PFSK-1 (cell line): ENCODE measurements around the gene CTNNBL1.

ENCODE experiments used
- FOXP2 ChIP-seq: optimal IDR thresholded peaks from 2 replicates; pipeline ENCODE3; 2011; ENCODE audit warnings: borderline replicate concordance, control low read depth, inconsistent platforms; ENCODE audit not compliant: insufficient read depth; ENCODE audit errors: extremely low read length, extremely low read depth
- POLR2AphosphoS5 ChIP-seq: IDR thresholded peaks from 2 replicates; pipeline ENCODE4 v1.6.1; 2012; ENCODE audit warnings: low read depth, mild to moderate bottlenecking, control low read depth, low read length, moderate library complexity
- REST ChIP-seq, 2 experiments: IDR thresholded peaks; 2 replicates each; pipeline versions ENCODE4 v1.6.1 to v1.8.0; 2011 to 2012; ENCODE audit warnings: low read depth in 2 of 2, low read length in 2 of 2, control low read depth in 1 of 2, inconsistent platforms in 1 of 2, mild to moderate bottlenecking in 1 of 2, moderate library complexity in 1 of 2; ENCODE audit not compliant: insufficient read depth in 1 of 2
- SIN3A ChIP-seq: IDR thresholded peaks from 2 replicates; pipeline ENCODE4 v1.6.1; 2012; ENCODE audit warnings: mild to moderate bottlenecking, low read length, moderate library complexity, borderline replicate concordance; ENCODE audit not compliant: insufficient read depth
- TAF1 ChIP-seq: IDR thresholded peaks from 2 replicates; pipeline ENCODE4 v1.6.1; 2012; ENCODE audit warnings: low read length, control low read depth, borderline replicate concordance; ENCODE audit not compliant: insufficient read depth

The CTNNBL1 gene

GRCh38 chr20:37907677-37908401 is 214.0 kb downstream of the CTNNBL1 start:
- no peak for TF ChIP-seq SIN3A
- TF ChIP-seq REST (IDR thresholded peaks at IDR 0.05; ENCODE audit: insufficient read depth in 1 of 2, low read depth in 2 of 2, low read length in 2 of 2) = 0 out of 4 replicates have a peak, but pooled peaks of 1 of the 2 experiments have one; percentile 13
- no peak for TF ChIP-seq FOXP2
- TF ChIP-seq POLR2AphosphoS5 = no peak
- TF ChIP-seq TAF1 = no peak

GRCh38 chr20:37911261-37911660 is 217.4 kb downstream of the CTNNBL1 start:
- TF ChIP-seq FOXP2 (no peak), REST (IDR thresholded peaks at IDR 0.05; ENCODE audit: insufficient read depth in 1 of 2, low read depth in 2 of 2, low read length in 2 of 2) (no peak), SIN3A (no peak), POLR2AphosphoS5 (no peak), TAF1 (no peak)

- TF ChIP-seq POLR2AphosphoS5 = no peak
- TF ChIP-seq FOXP2 = peak; percentile 10
- no peak for TF ChIP-seq REST (IDR thresholded peaks at IDR 0.05; ENCODE audit: insufficient read depth in 1 of 2, low read depth in 2 of 2, low read length in 2 of 2)
- TF ChIP-seq SIN3A = peak; percentile 81; the same call in 1 of the 2 replicates
- no peak for TF ChIP-seq TAF1
These were observed 218.0 kb downstream of the CTNNBL1 start for GRCh38 chr20:37911838-37912281.

- TF ChIP-seq TAF1 (no peak), REST (IDR thresholded peaks at IDR 0.05; ENCODE audit: insufficient read depth in 1 of 2, low read depth in 2 of 2, low read length in 2 of 2) (no peak), FOXP2 (no peak), POLR2AphosphoS5 (no peak), SIN3A (no peak)
These were observed 219.0 kb downstream of the CTNNBL1 start for GRCh38 chr20:37912874-37913273.
